ENCODE measurements around the gene SUSD3. TPM values are rescaled to one million over a fixed set of nuclear protein-coding genes. Genes with fewer than 3 reads are reported as not detected.

Gene SUSD3
- polyA plus RNA-seq, 1 donor = 2.2 TPM

GRCh38 chr9:93053781-93054331 is 4.6 kb upstream of the SUSD3 start:
- no peak for DNase-seq

- DNase-seq = no peak
These were observed 3.5 kb upstream of the SUSD3 start for GRCh38 chr9:93054758-93055704.

DNA sequence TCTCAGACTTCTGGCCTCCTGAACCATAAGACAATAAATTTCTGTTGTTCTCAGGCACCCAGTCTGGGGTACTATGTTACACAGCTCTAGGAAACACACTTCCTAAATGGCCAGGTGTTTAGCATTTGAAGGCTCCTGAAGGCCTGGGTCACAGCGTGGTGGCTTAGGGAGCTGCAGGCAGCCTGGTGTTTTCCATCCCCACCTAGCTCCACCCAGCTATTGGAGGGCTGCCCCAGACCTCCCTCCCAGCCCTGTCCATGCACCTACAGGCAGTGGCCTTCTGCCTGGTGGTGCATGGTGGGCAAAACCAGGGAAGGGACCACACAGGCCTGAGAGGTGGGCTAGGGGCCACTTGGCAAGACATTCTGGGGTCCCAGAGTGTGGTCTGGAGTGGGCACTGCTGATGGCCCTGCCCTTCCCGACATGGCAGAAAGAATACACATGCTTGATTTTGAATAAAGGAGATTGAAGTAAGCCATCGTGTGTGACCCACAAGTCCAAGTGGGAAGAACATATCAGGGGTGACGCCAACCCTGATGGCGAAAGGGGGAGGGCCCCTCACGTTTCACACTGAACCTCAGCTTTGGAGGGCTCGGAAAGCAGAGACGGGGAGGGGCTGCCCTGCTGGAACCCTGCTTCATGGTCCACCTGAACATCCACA is 1.3 kb upstream of the SUSD3 start:
- no peak for DNase-seq

DNA sequence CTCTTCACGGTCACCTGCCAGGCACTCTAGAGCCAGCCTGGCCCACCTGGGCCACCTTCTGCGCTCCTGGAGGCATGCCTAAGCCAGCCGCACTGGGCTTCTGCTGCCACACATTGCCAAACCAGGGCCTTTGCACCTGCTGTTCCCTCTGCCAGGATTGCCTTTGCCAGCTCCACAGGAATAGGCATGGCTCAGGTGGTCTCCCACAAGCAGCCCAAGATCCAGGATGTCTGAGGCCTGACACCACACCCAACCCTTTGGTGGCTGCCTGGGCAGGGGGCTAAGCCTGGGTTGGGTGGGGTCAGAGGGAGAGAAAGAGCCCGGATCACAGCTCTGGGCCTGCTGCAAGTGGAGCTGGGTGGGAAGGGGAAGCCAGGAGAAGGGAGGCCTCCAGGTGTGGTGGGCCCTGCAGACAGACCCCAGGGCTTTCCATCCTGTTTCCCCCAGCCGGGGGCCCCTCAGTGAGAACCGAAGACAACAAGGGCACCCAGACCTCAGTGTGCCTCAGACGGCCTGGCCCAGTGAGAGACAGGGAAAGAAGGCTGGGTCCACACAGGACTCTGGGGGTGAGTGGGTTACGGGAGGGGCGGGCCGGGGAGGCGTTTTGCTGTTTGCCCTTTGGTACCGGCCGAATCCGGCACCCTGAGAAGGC is 672 bp upstream of the SUSD3 start:
- no peak for DNase-seq

DNA sequence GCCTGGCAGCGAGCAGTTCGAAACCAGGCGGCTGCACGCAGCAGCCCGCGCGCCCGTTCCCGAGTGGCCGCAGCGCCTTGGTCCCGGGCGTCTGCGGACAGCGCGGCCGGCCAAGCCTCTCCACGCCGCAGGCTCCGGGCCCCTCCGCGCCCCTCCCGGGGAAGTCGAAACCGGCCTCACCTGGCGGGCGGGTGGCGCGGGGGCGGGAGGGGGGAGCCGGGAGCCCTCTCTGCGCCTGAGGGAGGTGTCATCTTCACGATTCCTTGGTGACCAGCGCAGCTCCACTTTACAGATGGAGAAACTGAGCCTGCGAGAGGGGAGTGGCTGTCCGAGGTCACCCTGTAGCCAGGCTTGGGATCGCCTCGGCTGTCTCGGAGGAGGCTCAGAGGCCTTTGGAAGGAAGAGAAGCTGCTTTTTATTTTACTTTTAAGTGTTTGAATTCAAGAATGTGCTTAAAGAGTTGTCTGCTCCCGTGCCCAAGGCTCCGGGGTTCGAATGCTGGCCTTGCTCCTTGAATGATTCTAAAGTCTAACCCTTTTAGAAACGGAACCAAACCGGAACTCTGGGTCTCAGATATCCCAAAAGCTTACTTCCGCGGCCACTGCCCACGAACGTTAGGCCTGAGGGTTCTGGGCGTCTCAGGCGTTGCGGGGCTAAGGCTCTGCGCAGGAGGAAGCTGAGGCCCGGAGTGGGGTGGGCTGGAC is 662 bp downstream of the SUSD3 start:
- DNase-seq = no peak

- DNase-seq = no peak
These were observed 1.4 kb downstream of the SUSD3 start for GRCh38 chr9:93059715-93060578.

GRCh38 chr9:93060746-93061259 is 2.3 kb downstream of the SUSD3 start:
- DNase-seq = no peak

DNA sequence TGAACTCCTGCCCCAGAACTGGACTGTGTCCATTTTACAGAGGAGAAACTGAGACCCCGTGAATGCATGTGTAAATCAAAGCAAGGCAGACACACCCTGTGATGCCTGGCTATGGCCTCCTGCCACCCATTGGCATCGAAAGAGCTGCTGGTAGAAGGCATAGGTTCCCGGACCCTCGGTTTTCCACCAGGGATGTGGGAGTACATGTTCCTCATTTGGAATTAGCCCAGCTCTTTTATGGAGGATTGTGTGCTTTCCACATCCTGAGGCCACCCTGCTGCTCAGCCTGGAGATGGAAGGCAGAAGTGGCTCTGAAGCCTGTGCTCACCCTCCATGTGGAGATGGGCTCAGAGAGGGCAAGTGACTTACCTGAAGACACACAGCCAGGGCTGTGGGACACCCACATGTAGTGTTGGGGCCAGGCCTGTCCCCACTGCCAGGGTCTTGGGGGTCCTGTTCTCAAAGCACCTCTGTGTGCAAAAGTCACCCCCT is 2.8 kb downstream of the SUSD3 start:
- DNase-seq = no peak

GRCh38 chr9:93061791-93062763 is 3.6 kb downstream of the SUSD3 start:
- DNase-seq = no peak

GRCh38 chr9:93064392-93065134 is 6.1 kb downstream of the SUSD3 start:
- no peak for DNase-seq

DNA sequence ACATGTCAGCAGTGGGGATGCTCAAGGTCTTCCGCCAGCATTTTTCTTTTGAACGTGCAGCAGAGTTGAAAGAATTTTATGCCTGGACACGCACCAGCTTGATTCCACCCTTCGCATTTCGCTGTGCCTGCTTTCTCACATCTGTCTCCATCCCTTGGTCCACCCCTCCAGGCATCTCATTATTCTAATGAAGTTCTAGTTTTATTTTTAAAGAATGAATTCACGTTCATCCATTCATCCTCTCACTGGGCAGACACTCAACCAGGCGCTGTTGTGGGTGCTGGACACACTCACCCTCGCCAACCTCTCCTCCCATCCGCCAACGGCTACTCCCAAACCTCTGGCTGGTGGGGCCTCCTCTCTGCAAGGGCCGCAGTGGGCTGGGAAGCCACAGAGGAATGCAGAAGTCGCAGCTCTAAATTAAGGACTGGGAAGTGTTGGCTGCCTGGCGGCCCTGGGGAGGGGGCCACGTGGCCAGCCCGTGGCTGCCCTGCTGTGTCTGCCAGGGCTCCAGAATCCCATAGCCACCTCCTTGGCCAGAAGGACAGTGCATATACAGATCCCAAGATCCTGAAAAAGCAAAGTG is 6.7 kb downstream of the SUSD3 start:
- DNase-seq = no peak

GRCh38 chr9:93066978-93067603 is 8.6 kb downstream of the SUSD3 start:
- no peak for DNase-seq

DNA sequence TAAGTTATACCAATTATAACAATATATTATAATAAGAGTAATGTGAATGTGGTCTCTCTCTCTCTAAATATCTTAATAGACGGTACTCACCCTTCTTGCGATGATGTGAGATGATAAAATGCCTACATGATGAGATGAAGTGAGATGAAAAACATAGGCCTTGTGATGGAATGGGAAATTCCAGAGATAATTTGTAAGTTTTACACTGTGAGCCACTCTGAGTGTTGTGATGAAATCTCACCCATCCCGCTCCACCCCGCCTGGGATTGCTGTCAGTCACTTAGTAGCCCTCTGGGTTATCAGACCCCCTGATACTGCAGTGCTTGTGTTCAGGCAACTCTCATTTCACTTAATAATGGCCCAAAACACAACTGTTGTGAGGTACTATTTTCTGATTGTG is 10.5 kb downstream of the SUSD3 start:
- no peak for DNase-seq

- DNase-seq = no peak
These were observed 13.0 kb downstream of the SUSD3 start for GRCh38 chr9:93071464-93071863.

DNA sequence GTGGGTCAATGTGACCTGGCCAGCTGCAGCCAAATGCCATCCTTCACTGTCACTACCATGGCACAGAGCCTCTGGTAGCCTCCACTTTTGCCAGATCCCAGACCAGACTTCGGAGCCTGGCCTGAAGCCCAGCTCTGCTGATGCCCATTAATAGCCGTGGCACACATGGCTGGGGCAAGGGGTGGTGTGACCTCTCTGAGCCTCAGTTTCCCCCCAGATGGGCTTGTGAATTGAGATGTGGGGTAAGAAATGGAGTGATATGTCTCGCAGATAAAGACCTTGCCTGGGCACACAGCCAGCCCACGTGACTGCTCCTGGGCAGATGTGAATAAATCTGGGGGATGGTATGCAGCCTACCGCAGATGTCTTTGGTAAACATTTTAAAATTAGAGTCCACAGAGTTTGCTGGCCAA is 13.9 kb downstream of the SUSD3 start:
- no peak for DNase-seq

DNA sequence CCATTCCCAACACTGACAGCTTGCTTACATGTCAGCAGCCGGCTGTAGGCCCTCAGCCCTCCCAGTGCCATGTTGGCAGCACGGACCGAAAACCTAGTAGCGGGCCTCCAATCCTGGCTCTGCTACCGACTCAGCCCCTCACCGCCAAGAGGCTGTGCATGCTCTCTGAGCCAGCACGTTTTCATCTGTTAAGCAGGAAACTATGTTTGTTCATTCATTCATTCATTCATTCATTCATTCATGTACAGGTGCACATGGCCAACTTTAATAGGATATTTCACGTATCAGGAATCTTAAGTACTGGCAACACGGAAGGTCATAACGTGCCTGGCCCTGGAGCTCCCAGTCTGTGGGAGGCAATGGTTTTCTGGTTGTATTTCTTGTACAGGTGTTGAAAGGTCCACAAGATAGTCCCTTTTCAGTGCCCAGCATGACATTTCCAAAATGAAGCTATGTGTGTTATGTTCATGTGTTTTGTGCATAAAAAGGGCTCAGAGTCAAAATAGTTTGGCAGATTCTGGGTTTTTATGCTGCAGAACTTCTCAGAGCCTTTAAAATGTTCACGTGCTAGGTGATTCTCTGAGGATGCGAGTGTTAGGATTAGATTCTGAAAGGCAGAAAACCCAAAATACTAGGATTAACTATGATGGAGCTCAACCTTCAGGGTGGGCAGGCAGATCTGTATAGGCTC is 17.7 kb downstream of the SUSD3 start:
- DNase-seq = no peak

DNA sequence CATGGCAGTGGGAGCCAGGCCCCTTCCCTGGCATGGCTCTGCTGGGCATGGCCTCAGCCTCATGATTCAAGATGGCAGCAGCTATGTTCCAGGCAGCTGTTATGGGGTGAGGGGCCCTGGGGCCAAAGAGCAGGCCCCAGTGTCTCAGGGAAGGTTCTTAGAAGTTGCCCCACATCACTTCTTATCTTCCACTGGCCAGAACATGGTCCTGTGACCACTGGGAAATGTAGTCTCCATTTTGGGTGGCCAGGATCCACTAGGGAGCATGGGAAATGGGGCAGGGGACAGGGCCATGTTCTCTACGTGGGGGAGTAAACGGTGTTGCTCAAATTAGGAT is 18.3 kb downstream of the SUSD3 start:
- no peak for DNase-seq

DNA sequence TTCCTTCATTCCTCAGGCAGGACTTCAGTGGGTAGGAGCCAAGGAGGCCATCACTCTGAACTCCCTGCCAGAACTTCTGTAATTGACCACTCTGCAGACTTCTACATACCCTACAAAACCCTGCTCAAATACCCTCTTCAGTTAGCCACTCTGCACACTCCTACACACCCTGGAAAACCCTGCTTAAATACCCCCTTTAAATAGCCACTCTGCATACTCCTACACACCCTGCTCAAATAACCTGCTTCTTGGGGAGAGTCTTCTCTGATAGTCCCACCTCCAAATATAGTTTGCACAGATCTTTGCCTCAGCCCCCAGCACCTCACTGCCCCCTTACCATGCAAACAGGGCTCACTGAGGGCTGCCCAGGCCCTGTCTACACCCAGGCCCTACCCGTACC is 18.9 kb downstream of the SUSD3 start:
- no peak for DNase-seq

All from hindlimb muscle (tissue), 1 donor.